Choroid plexus epithelial cell (primary cell): ENCODE data around the gene ANKRD40.

ENCODE experiments used
- DNase-seq: peaks from one replicate; pipeline ENCODE4 v3.0.0-alpha.2; 2010; ENCODE audit warnings: low read depth
- H3K4me3 ChIP-seq: 2 replicates; pipeline ENCODE4 v1.5.1; 2011; ENCODE audit warnings: low read depth, mild to moderate bottlenecking, control low read depth, low read length, moderate library complexity
- TF ChIP-seq, protein P1 (sequence below): conservative IDR thresholded peaks from 2 replicates; pipeline ENCODE4 v1.5.1; 2011; ENCODE audit warnings: low read depth, mild to moderate bottlenecking, control low read depth, inconsistent platforms, low read length, moderate library complexity

The ANKRD40 gene

DNA sequence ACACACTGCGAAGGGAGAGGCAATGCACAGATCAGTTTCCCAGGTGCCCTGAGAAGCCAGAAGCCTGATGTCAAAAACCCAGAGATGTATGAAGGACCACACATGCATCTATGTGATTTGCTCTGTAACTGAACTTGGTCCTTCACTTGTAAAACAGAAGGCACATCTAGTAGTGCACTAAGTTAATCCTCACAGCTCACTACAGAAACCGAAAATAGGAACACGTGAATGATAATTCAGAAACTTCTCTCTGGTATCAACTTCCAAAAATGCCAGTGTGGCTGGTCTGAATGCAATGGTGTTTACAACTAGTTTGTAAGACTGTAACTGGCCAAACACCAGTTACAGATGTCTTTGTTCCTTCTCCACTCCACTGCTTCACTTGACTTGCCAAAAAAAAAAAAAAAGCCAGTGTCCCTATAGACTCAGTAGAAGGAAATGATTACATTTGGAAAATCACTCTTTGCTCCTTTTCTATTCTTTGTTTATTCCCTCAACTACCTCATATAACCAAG lies 11.3 kb downstream of the ANKRD40 start:
- no peak for DNase-seq
- TF ChIP-seq, protein P1, sequence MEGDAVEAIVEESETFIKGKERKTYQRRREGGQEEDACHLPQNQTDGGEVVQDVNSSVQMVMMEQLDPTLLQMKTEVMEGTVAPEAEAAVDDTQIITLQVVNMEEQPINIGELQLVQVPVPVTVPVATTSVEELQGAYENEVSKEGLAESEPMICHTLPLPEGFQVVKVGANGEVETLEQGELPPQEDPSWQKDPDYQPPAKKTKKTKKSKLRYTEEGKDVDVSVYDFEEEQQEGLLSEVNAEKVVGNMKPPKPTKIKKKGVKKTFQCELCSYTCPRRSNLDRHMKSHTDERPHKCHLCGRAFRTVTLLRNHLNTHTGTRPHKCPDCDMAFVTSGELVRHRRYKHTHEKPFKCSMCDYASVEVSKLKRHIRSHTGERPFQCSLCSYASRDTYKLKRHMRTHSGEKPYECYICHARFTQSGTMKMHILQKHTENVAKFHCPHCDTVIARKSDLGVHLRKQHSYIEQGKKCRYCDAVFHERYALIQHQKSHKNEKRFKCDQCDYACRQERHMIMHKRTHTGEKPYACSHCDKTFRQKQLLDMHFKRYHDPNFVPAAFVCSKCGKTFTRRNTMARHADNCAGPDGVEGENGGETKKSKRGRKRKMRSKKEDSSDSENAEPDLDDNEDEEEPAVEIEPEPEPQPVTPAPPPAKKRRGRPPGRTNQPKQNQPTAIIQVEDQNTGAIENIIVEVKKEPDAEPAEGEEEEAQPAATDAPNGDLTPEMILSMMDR = no peak
- no peak overlapping the region for H3K4me3 ChIP-seq

GRCh38 chr17:50693036-50693682 lies 14.6 kb downstream of the ANKRD40 start:
- TF ChIP-seq, protein P1 = no peak
- DNase-seq = peak; percentile 43
- no peak overlapping the region for H3K4me3 ChIP-seq

DNA sequence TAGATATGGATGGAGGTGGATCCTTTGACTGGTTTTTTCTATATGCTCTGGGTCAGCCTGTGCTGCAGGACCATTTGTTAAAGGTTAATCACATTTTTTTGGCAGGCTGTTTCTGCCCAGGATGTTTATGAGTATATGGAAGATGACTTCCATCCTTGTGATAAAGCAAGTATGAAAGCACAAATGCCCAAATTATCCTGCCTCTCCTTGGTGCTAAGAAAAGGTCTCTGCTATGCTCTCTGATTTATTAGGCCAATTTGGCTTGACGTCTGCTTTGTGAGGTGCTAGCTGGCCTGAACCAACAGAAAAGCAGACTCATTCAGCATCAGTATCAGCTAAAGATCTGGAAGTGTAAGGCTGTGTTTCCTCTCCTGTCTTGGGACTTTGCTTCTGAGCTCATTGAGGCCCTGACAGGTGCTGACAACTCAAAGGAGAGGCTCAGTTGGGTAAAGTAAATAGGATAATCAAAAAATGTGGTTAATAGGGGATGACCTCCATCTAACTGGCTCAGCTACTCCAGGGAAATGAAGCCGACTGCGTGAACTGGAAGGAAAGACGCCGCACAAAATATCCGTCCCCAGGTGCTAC lies 15.2 kb downstream of the ANKRD40 start:
- no peak overlapping the region for H3K4me3 ChIP-seq
- TF ChIP-seq, protein P1 = no peak
- DNase-seq = no peak

DNA sequence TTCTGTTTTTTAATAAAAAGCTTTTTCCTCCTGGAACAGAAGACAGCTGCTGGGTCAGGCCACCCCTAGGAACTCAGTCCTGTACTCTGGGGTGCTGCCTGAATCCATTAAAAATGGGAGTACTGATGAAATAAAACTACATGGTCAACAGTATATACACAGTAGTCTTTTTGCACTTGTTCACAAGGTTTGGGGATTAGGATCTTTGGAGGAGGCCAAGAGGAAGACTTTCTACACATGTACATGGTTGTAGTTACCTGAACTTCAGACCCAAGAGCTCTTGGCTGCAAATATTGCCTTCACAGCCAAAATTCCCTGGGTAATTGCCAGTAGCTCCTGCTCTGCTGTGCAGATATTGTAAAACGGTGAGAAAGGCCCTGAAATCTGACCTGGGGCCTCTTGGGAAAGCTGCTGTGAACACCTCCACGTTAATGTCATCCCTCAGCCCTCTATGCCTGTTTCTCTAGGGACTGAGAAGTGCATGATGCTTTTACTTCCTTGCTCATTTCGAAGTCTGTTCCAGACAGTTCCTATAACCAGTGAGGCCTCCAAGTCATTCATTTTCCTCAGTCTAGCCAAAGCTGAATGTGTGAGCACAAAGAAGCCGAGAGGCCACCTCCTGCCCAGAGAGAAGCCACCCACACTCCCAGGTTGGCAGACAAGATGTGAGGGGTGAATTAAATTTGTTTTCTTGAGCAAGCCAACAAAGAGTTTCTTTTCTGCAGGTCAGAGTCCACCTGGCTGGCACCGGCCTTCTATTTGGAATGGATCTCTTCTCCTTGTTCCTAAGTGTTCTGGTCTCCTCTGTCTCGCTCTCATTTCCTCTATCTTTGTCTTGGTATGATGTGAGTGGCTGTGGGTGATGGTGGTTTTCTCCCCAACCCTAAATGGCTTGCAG lies 15.9 kb downstream of the ANKRD40 start:
- TF ChIP-seq, protein P1 = no peak
- H3K4me3 ChIP-seq = no peak overlapping the region
- DNase-seq = no peak

DNA sequence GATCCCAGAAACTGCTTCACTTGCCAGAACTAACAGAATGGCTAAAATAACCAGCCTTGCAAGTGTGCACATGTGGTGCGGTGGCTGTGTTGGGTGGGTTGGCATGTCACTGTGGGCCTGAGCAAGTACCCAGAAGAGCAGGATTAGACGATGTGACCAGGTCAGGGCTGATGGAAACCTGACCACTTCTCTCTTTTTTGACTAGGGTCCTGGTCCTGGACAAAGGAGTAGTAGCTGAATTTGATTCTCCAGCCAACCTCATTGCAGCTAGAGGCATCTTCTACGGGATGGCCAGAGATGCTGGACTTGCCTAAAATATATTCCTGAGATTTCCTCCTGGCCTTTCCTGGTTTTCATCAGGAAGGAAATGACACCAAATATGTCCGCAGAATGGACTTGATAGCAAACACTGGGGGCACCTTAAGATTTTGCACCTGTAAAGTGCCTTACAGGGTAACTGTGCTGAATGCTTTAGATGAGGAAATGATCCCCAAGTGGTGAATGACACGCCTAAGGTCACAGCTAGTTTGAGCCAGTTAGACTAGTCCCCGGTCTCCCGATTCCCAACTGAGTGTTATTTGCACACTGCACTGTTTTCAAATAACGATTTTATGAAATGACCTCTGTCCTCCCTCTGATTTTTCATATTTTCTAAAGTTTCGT lies 16.7 kb downstream of the ANKRD40 start:
- no peak for DNase-seq
- TF ChIP-seq, protein P1 = no peak
- H3K4me3 ChIP-seq = no peak overlapping the region

GRCh38 chr17:50689956-50690886 lies 17.5 kb downstream of the ANKRD40 start:
- no peak overlapping the region for H3K4me3 ChIP-seq
- no peak for DNase-seq
- TF ChIP-seq, protein P1 = no peak
